Choroid plexus epithelial cell (primary cell): ENCODE measurements around the gene GRXCR2.
"Not testable (repeated sequence)": the region's sequence is repeated elsewhere in the genome, so short reads cannot be mapped to it uniquely, and the experiment has no call there.

Experiments
- DNase-seq: peaks from one replicate; pipeline ENCODE4 v3.0.0-alpha.2; 2010; ENCODE audit warnings: low read depth
- H3K4me3 ChIP-seq: 2 replicates; pipeline ENCODE4 v1.5.1; 2011; ENCODE audit warnings: low read depth, mild to moderate bottlenecking, control low read depth, low read length, moderate library complexity
- TF ChIP-seq, protein P1 (sequence below): conservative IDR thresholded peaks from 2 replicates; pipeline ENCODE4 v1.5.1; 2011; ENCODE audit warnings: low read depth, mild to moderate bottlenecking, control low read depth, inconsistent platforms, low read length, moderate library complexity

Gene GRXCR2

GRCh38 chr5:145904743-145905142, 31.9 kb upstream of the GRXCR2 start:
- no peak overlapping the region for H3K4me3 ChIP-seq
- DNase-seq, result no peak
- TF ChIP-seq, protein P1, sequence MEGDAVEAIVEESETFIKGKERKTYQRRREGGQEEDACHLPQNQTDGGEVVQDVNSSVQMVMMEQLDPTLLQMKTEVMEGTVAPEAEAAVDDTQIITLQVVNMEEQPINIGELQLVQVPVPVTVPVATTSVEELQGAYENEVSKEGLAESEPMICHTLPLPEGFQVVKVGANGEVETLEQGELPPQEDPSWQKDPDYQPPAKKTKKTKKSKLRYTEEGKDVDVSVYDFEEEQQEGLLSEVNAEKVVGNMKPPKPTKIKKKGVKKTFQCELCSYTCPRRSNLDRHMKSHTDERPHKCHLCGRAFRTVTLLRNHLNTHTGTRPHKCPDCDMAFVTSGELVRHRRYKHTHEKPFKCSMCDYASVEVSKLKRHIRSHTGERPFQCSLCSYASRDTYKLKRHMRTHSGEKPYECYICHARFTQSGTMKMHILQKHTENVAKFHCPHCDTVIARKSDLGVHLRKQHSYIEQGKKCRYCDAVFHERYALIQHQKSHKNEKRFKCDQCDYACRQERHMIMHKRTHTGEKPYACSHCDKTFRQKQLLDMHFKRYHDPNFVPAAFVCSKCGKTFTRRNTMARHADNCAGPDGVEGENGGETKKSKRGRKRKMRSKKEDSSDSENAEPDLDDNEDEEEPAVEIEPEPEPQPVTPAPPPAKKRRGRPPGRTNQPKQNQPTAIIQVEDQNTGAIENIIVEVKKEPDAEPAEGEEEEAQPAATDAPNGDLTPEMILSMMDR, result no peak

- TF ChIP-seq, protein P1, result no peak
- DNase-seq, result no peak
Measured at GRCh38 chr5:145903867-145904266, 31.1 kb upstream of the GRXCR2 start.

DNA sequence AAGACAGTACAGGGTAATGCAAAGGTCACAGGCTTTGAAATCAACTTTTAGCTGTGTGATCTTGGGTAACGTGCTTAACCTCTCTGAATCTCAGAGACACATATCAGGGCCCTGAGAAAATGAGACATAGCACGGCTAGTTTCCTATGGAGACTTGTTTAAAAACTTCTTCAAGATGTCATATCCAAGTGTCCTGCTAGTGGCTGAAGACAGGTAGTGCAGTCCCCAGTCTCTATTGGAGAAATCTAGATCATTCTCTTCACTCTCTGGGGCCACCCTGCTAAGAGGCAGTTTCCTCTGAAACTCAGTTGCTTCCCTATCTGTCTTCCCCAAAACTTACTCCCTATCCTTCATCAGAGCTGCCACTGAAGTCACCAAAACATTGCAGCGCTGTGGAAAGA, 30.3 kb upstream of the GRXCR2 start:
- TF ChIP-seq, protein P1, result peak; percentile 46
- H3K4me3 ChIP-seq, result no peak overlapping the region
- DNase-seq, result peak; percentile 19

More at GRCh38 chr5:145903867-145904266, 31.1 kb upstream of the GRXCR2 start:
- no peak overlapping the region for H3K4me3 ChIP-seq

GRCh38 chr5:145902421-145902820, 29.6 kb upstream of the GRXCR2 start:
- TF ChIP-seq, protein P1, result no peak
- no peak overlapping the region for H3K4me3 ChIP-seq
- no peak for DNase-seq

DNA sequence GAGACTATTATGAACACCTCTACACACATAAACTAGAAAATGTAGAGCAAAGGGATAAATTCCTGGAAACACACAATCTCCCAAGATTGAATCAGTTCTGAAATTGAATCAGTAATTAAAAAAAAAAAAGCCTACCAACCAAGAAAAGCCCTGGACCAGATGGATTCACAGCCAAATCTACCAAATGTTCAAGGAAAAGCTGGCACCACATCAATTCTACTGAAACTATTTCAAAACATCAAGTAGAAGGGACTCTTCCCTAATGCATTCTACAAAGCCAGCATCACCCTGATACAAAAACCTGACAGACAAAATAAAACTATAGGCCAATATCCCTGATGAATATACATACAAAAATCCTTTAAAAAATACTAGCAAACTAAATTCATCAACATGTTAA, 25.4 kb upstream of the GRXCR2 start:
- TF ChIP-seq, protein P1, result no peak
- H3K4me3 ChIP-seq, result no peak overlapping the region
- DNase-seq, result no peak

- H3K4me3 ChIP-seq, DNase-seq: not testable (repeated sequence)
Measured at GRCh38 chr5:145891378-145891777, 18.6 kb upstream of the GRXCR2 start.

DNA sequence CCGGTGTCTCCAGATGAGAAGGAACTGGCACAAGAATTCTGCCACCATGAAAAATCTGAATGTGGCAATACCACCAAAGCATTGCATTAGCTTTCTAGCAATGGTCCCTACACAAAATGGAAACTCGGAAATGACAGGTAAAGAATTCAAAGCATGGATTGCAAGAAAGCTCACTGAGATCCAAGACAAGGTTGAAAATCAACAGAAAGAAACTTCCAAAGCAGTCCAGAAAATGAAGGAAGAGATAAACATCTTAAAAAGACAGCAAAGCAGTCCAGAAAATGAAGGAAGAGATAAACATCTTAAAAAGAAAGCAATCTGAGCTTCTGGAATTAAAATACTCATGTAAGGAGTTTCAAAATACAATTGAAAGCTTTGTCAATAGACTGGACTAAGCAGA, 16.8 kb upstream of the GRXCR2 start:
- H3K4me3 ChIP-seq, result no peak overlapping the region
- no peak for DNase-seq
- TF ChIP-seq, protein P1, result no peak

GRCh38 chr5:145887976-145888574, 15.3 kb upstream of the GRXCR2 start:
- TF ChIP-seq, protein P1, result peak; percentile 98
- H3K4me3 ChIP-seq, result no peak overlapping the region
- DNase-seq, result peak; percentile 84
